Hepatic stellate cell (primary cell): ENCODE measurements around the gene NLGN1.
"Not testable (repeated sequence)": the region's sequence is repeated elsewhere in the genome, so short reads cannot be mapped to it uniquely, and the experiment has no call there.

Experiments
- DNase-seq: peaks from one replicate; pipeline ENCODE4 v3.0.0; 2011; ENCODE audit warnings: low spot score

Gene NLGN1

DNA sequence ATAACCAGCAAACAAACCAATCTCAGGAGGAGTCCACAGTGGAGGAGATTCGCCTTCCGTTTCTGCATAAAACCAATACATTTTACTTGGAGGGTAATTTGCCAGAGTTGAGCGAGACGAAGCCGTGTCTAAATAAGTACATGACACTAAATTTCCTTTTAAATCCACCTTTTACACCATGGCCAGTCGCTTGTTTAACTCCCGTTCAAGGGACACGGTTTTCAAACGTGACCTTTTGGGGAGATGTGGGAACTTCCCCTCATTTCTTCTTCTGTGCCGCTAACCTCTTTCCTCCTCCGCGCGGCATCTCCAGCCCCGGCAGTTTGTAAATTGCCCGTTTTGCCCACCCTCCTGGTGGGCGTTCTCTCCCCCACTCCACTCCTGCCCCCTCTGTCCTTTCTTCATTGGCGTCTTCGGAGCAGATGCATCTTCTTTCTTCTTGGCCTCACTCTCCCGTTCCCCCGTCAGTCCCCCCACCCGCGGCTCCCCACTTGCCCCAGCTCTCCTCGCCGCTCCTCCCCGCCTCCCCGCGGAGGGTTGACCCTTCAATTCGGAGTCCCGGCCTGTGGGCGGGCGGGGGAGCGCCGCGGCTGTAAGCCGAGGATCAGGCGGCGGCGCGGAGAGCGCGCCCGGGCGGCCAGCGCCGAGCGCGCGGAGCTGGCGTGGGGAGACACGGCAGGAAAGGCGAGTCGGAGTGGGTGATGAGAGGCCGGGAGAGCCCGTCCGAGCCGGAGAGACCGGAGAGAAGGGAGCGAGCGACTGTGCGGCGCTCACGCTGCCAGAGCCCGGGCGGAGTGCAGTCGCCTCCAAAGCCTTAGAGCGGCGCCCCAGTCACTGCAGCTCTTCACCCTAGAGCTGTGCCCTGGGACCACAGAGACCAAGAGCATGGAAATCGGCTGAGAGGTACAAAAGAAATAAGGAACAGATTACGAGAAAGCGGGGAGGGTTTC lies at the start of gene NLGN1:
TSS of gene NLGN1 (plus strand) at position 584 of the 950 bp plus-strand sequence.
- peak; percentile 57 for DNase-seq

DNA sequence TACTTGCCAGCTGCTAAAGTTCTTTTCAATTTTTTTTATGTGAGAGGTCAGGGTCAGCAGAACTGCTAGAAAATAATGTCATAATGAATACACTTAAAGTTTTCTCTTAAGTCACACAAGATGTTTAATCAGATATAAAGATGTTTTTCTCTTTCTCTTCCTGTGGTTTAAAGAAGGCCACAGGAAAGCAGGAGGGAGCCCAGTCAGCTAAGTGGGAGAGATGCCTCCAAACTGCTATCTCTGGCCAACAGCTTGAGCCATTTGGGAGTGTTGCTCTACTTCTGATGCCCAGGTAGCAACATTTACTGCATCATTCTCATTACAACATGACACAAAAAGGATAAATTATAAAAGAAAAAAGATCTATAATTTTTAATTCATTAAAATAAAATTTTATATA lies 45.7 kb upstream of the NLGN1 start:
- DNase-seq: no peak

DNA sequence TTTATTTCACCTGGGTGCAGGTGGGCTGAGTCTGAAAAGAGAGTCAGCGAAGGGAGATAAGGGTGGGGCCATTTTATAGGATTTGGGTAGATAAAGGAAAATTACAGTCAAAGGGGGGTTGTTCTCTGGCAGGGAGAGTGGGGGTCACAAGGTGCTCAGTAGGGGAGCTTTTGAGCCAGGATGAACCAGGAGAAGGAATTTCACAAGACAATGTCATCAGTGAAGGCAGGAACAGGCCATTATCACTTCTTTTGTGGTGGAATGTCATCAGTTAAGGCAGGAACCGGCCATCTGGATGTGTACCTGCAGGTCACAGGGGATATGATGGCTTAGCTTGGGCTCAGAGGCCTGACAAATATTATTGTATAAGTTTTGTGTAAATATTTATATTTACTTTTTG lies 44.4 kb upstream of the NLGN1 start:
- DNase-seq: not testable (repeated sequence)

DNA sequence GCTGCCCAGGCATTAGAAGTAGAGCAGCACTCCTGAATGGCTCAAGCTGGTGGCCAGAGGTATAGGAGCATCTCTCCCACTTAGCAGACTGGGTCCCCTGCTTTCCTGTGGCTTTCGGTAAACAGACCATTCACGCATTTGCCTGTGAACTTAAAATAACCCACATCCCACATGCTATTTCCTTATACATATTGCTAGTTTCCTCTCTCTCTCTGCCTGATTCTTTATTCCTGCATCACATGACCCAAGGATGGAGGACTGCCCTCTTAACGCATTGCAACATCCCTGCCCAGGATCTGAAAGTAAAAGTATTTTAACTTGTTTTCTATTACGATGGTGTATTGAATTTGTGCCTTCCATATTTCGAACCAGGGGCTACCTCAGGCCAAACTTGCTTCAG lies 43.4 kb upstream of the NLGN1 start:
- DNase-seq: no peak

DNA sequence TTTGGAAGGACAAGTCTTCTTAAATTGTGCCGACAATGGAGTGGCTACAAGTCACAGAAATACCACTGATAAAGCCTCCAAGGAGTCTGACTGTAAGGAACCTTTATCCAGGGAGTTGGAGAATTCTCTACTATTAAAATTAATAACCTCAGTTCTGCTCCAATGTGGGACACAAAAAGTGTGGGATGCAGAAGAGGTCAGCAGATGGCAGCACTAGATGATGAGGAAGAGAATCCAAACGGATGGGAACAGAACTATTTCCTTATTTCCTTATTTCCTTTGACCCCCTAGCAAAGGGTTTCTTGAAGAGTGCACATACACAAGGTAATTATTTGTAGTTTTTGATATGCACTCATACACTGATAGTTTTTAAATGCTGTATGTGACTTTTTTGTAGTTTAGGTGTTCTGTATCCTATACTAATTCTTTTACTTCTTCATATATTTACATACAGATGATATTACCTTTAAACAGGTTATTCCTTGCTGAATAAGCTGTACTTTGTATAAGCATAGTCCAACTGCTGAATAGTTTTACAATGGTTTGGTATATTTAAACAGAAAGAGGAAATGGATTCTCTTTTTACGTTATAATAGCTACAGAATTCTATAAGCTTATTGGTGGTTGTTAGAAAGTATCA lies 25.6 kb upstream of the NLGN1 start:
- peak; percentile 17 for DNase-seq

DNA sequence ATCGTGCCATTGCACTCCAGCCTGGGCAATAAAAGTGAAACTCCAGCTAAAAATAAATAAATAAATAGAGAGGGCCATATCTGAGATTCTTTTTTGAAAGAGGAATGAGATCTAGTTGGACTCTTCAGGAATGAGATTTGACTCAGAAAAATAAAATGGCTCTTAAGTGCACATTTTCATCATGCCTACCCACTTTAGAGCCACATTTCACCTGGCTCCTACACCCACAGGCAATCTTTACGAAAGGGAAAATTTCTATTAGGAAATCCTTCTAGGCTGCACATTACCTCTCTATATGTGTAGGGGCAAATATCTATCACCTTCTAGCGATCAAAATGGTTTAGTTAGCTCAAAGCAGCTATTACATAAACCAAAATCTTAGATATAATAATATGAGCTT lies 16.9 kb upstream of the NLGN1 start:
- no peak for DNase-seq

DNA sequence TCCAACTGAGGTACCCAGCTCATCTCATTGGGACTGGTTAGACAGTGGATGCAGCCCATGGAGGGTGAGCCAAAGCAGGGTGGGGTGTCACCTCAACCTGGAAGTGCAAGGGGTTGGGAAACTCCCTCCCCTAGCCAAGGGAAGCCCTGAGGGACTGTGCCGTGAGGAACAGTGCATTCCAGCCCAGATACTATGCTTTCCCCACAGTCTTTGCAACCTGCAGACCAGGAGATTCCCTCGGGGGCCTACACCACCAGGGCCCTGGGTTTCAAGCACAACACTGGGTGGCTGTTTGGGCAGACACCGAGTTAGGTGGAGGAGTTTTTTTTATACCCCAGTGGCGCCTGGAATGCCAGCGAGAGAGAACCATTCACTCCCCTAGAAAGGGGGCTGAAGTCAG lies 15.6 kb upstream of the NLGN1 start:
- DNase-seq: not testable (repeated sequence)

DNA sequence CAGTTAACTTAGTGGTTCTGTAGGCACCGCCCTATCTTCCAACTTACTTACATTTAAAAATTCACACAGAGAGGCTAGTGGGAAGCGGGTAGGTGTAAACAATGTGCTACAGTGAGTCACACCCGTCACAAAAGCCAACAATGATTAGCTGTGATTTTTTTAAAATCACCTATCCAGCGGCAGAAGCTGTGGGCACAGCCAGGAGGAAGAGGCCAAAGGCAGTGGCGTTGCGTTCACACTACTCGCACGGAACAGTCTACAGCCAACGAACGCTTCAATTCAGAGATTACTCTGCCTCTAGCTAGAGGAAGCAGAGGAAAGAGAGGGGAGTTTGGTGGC lies 2.5 kb upstream of the NLGN1 start:
- no peak for DNase-seq

DNA sequence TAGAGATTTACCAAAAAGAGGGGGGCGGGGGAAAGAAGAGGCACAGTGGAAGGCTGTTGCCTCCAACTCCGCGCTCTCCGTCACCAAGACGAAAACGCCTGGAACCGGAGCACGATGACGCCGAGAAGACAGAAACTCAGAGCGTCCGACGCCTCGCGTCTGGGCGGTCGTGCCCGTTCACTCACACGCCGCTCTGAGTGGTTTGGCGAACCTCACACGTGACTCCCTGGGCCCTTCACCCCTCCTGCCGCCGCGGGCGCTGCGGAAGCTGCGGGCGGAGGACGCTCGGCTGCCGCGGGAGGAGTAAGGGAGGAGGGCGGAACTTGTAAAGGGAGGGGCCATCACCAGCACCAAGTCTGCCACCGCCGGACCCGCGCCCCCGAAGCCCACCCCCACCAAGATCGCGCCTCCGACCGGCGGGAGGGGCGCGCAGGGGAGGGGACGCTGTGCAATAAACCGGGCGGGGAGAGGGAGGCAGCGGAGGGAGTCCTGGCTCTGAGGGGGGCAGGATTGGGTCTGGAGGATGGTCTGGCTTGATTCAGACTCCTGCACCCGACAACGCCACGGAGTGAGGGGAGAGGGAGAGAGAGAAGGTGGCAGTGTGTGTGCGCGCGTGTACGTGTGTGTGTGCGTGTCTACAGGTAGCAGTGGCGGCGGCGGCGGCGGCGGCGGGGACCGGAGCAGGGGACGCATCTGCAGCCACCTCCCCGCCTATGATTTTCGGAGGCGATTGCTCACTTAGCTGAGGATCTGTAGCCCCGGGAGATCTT lies 1.9 kb upstream of the NLGN1 start:
- peak; percentile 83 for DNase-seq

DNA sequence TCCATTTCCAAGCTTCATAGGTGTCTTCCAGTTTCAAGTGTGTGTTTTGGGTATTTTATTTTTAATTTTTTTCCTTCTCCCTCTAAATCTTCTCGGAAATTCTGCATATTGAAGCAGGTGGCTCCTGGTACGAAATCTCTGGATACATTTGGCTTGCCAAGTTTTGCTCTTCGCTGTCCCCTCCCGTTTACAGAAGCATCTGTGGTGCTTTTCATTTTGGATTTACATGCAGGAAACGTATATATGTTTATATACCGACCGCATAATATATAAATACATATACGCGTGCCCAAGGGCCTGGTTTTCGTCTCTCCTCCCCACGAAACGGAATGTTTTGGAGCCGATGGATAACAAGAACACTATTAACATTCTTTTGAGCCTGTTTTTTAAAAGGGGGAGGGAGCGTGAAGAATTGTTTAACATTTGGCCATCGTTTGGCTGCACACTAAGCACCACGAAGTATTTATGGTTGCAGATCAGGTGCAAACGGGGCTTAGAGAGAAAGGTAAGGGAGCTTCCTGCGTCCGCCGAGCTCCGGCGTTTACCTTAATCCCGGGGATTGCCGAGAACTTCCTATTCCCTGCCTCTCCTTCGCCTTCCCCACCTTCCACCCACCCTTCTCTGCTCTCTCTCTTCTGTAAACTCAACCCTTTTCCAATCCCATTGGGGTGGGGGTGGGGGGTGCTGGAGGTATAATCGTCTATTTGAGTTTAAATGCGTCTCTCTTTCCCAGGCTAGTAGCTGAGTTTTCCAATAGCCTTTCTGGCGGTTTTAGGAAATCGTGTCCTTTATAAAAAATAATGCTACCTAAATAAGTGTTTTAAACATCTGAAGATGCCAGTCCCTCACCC lies 1.1 kb upstream of the NLGN1 start:
- peak; percentile 5 for DNase-seq

DNA sequence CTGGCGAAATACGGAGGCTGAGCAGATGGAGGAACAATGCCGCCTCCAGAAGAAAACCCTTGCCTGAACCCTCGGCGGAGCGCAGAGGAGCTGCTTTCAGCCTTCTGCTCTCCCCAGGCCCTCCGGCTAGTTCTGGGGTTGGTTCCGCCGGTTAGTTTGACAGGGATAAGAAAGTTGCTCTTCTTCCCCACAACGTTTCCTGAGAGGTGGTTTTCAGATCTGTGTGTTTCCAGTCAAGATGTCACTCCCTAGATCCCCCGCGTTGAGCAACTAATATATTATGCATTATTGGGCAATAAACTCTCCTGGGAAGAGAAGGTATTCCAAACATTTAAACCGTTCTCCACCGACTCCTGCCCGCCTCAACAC lies 551 bp downstream of the NLGN1 start:
- DNase-seq: no peak

DNA sequence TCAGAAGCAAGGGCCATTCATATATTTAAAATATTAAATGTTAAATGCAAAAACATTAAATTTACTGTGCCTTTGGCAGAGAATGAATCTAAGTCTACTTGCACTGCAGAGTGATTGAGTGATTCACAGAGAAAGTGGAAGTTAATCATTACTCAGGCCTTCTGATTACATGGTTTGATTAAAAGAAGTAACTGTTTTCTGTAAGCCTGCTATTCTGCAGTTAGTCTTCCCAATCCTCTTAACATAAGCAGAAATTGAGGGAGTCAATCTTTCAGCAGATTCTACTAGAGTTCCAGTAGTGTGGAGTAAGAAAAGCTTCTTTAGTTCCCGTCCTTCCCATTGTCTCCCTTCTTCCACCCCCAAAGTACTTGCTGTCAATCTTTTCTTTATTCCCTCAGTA lies 1.5 kb downstream of the NLGN1 start:
- no peak for DNase-seq

DNA sequence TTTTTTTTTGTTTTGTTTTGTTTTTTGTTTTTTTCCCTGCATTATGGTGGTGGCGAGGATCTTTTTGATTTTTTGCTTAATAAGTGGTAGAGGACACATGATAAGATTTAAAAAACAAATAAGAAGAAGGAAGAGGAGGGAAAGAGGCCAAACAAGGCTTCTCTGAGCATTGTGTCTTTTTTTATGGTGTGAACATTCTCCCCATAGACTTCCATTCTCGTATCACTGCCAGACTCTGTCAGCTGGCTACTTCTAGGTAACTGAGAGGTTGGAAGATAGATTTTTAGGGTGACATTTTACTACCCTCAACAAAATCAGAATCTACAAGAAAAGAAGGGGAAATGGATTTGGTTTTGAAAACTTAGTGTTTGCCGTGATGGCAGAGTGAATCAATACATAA lies 3.8 kb downstream of the NLGN1 start:
- DNase-seq: no peak

DNA sequence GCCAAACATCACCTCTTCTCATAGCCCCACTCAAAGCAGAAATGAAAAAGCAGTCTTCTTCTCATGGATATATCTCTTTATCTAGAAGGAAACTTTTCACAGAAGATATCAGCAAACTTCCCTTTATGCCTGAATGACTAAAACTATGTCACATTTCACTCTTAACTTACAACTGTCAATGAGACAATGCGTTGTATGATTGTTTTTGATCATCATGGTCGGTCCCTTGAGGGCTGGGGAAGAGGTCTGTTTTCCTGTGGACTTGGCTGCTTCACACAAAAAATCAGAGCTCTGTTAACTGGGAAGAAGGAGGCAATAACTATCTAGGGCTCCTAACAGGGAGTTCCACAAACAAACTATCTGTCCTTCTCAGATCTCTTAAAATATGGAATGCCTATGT lies 5.1 kb downstream of the NLGN1 start:
- no peak for DNase-seq

DNA sequence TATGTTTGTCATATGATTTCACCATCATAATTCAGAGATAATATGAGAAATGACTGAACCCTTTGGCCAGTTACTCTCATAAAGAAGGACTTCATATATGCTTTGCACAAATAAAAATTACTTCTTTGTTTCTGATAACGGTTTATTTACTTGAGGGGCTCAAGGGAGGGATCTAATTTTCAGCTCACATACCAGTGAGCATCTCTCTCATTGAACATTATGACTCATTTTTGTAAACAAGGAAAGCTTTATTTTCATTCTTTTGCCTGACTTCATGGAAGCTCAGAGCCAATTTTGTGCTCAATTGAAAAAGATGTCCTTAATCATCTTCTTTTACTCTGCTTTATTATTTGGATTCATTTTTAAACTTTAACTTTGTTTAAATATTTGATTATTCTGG lies 5.8 kb downstream of the NLGN1 start:
- no peak for DNase-seq

DNA sequence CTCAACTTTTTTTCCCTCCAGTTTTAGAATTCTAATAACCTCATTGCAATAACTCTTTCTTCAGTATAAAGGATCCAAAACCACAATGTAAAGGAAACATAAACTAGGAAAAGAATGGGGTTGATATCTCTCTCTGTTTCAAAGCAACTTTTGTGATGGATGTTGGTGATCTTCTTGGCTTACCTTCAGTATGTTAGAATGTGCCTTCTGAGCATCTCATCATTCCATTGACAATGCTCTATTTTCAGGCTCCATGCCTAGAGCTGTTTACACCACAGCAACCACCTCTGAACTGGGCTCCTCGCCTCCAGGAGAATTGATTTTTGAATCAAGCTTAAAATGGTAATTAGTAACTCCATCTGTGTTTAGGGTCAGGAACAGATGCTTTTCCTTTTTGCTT lies 6.6 kb downstream of the NLGN1 start:
- DNase-seq: no peak

DNA sequence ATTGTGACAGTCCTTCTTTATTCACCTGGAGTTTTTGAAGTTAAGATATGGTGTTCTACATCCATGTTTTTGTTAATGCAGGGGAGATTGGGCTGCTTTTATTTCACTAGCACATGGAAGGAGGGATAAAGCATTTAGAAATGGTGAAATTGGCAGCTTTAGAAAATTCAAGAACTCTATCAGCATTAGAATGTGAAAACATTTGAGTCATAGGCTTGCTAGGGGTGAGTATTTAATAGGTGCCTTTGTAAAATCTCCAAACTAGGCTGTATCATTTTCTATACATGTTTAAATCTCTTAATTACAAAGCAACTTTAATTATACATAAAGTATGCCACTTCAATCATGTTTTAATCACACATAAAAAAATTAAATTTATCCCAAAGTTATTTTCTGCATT lies 12.9 kb downstream of the NLGN1 start:
- DNase-seq: no peak

DNA sequence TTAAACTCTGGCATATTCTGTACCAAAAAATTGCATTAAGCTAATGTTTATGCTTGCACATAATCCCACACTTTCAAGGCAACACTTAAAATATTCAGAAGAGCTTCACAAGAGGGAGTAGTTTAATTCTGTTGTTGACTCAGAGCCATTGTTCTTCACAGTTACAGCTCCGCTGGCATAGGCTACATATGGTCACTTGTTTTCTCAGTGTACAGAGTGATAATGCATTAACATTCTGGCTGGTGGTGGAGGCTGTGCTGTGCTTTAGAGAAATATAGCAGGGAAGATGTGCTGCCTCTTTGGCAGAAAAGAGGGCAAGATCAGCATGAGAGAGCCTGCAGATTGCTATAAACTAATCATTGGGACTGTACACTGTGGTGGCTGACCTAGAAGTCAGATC lies 13.3 kb downstream of the NLGN1 start:
- DNase-seq: no peak

DNA sequence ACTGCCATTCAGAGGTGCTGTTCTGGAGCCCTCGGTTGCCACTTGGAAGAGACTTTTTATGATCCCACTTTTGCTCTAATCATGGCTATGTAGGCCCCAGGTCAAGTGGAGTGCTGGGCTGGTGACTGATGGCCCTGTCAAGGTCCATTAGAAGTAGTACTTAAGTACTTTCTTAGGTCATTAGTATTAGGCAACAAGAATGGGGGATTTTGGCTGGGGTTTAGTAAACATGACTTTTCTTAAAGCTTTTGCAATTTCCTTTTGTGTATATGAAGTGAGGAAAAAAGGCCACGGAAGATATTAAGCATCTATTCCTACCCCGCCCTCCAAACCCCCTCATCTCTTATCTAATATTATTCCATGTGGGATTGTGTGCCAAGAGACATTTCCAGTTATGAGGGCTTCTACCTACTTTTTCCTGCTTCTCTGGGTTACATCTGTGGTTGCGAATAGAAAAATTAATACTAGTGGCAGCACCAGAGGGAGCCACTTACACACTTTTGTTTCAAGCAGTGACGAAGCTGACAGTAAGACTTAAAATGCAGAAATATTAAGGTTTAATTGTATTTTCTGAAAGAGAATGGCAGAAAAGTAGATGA lies 13.9 kb downstream of the NLGN1 start:
- DNase-seq: peak; percentile 26

DNA sequence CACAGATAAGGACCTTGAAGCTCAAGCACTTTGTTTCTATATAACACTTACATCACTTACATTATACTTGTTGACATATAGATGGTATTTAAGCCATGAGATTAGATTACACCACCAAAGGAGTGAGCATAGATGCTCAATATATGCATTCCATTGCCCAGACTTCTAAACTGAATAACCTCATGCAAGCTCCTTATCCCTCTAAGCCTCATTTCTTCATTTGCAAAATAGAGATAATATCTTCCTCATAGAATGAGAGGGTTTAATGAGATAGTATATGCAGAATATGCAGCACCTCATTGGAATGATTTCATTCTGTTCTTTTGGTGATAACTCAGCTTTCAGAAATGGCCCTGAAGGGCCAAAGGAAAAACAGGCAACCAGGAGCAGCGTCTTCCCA lies 18.5 kb downstream of the NLGN1 start:
- DNase-seq: no peak

DNA sequence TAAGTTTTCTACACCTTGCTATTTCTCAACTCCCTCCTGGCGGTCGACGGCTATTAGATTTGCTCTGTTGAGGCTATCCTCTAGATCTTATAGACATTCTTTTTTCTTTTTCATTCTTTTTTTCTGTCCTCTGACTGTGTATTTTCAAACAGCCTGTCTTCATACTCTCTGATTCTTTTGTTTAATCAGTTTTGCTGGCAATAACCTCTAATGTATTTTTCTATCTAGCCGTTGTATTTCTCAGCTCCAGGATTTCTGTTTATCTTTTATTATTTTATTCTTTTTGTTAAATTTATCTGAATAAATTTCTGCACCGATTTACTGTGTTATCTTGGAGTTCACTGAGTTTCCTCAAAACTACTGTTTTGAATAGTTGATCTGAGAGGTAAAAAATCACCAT lies 31.5 kb downstream of the NLGN1 start:
- no peak for DNase-seq

DNA sequence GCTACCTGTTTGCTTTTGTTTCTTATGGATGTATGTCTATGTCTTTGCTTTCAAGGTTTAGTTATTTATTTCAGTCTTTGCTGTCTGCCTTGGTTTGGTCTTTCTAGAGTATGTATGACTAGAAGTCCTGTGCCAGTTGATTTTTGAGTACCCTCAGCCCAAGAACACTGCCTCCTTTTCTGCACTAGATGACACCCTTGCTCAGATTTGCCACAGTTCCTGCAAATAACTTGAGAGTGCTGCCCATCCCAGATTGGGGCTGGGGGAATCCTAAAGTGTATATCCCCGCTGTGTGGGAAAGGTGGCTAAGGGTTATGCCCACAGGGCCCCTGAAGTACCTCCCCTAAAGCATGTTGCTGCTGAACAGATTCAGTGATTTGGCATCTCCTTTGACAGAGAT lies 32.0 kb downstream of the NLGN1 start:
- DNase-seq: no peak
